ENCODE results near the gene NTF3.

DNA sequence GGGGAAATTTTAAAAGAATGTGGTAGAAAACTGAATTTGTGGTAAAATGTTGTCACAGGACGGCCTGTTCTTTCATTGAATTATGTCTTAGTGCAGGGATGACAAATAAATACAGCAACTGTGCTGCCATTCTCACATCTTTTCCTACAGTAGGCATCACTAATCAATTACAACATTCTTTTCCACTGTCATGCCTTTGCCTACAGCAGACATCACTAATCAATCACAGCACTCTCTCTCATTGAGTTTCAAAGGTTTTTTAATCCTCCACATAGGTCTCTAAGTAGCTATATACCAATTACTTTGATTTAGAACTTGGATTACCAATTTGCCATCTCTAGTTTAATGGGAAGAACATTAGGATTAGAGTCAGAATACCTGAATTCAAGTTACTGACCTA, 30.1 kb downstream of the NTF3 start:
- TF ChIP-seq EZH2phosphoT487 (IDR thresholded peaks at IDR 0.05; ENCODE audit: borderline replicate concordance) (no peak), CTCF (conservative IDR thresholded peaks at IDR 0.05; ENCODE audit: low read length) (no peak)

All from Loucy (cell line).